NCI-H146 treated with DMSO at 0.1 percent for 48 hours (cell line): Measurements from ENCODE around the gene CHST6.
"Not testable (repeated sequence)": the region's sequence is repeated elsewhere in the genome, so short reads cannot be mapped to it uniquely, and the experiment has no call there.

ENCODE experiments used
- DNase-seq: peaks from one replicate; lab custom pipeline; 2025; ENCODE audit not compliant: unreplicated experiment; lab: John Stamatoyannopoulos, UW

Gene CHST6

GRCh38 chr16:75452464-75453190, 42.6 kb downstream of the CHST6 start:
- no peak for DNase-seq

- DNase-seq: no peak
These were observed 48.8 kb downstream of the CHST6 start for GRCh38 chr16:75446416-75446815.

GRCh38 chr16:75445298-75445697, 49.9 kb downstream of the CHST6 start:
- no peak for DNase-seq

- no peak for DNase-seq
These were observed 51.9 kb downstream of the CHST6 start for GRCh38 chr16:75443298-75443697.

- DNase-seq: peak; percentile 75
These were observed 61.4 kb downstream of the CHST6 start for GRCh38 chr16:75433732-75434413.

GRCh38 chr16:75432828-75433731, 62.2 kb downstream of the CHST6 start, which contains the start of gene CFDP1:
Gene CFDP1, minus strand, starts transcription at chr16:75433503. Its CDS starts 151 bp downstream, at chr16:75433352.
- DNase-seq: peak; percentile 77

- DNase-seq: no peak
These were observed 65.4 kb downstream of the CHST6 start for GRCh38 chr16:75429621-75430403.

- DNase-seq: not testable (repeated sequence)
These were observed 68.7 kb downstream of the CHST6 start for GRCh38 chr16:75426524-75426923.

GRCh38 chr16:75424105-75424762, 71.0 kb downstream of the CHST6 start:
- not testable (repeated sequence) for DNase-seq

- no peak for DNase-seq
These were observed 71.5 kb downstream of the CHST6 start for GRCh38 chr16:75423723-75424104.
